ENCODE measurements around the gene ZNF625.

The ZNF625 gene

GRCh38 chr19:12156223-12157058 lies at the start of gene ZNF625:
Gene ZNF625 (minus strand): TSS chr19:12156734. CDS start chr19:12156558, 176 bp downstream.
- Histone ChIP-seq H3K36me3 (ENCODE audit: control insufficient read depth, insufficient read depth, low read length) (peaks cover 3% of the 10 kb centered on the region), H3K27me3 (ENCODE audit: control insufficient read depth, insufficient read depth, low read length) (no peaks in the 10 kb centered on the region), H3K4me3 (ENCODE audit: low read depth, low read length) (peak within 1 kb of the TSS; percentile 87), H3K9ac (ENCODE audit: low read depth, low read length) (peak within 1 kb of the TSS; percentile 94), H3K9me3 (ENCODE audit: control insufficient read depth, insufficient read depth, low read length) (no peaks in the 10 kb centered on the region), H3K4me1 (ENCODE audit: control insufficient read depth, insufficient read depth, low read length) (no peaks in the 10 kb centered on the region)

GRCh38 chr19:12205296-12205695 lies 48.8 kb upstream of the ZNF625 start:
- Histone ChIP-seq H3K4me3 (ENCODE audit: low read depth, low read length) (no peak overlapping the region), H3K27me3 (ENCODE audit: control insufficient read depth, insufficient read depth, low read length) (no peaks in the 10 kb centered on the region), H3K9ac (ENCODE audit: low read depth, low read length) (no peak overlapping the region), H3K4me1 (ENCODE audit: control insufficient read depth, insufficient read depth, low read length) (no peaks in the 10 kb centered on the region), H3K9me3 (ENCODE audit: control insufficient read depth, insufficient read depth, low read length) (peaks cover 11% of the 10 kb centered on the region), H3K36me3 (ENCODE audit: control insufficient read depth, insufficient read depth, low read length) (no peaks in the 10 kb centered on the region)

GRCh38 chr19:12202250-12202649 lies 45.7 kb upstream of the ZNF625 start:
- H3K4me1 ChIP-seq (ENCODE audit: control insufficient read depth, insufficient read depth, low read length): no peaks in the 10 kb centered on the region
- no peaks in the 10 kb centered on the region for H3K36me3 ChIP-seq (ENCODE audit: control insufficient read depth, insufficient read depth, low read length)
- no peak overlapping the region for H3K9ac ChIP-seq (ENCODE audit: low read depth, low read length)
- H3K9me3 ChIP-seq (ENCODE audit: control insufficient read depth, insufficient read depth, low read length): peaks cover 23% of the 10 kb centered on the region
- H3K4me3 ChIP-seq (ENCODE audit: low read depth, low read length): no peak overlapping the region
- H3K27me3 ChIP-seq (ENCODE audit: control insufficient read depth, insufficient read depth, low read length): no peaks in the 10 kb centered on the region

GRCh38 chr19:12199757-12200419 lies 43.4 kb upstream of the ZNF625 start:
- no peaks in the 10 kb centered on the region for H3K36me3 ChIP-seq (ENCODE audit: control insufficient read depth, insufficient read depth, low read length)
- H3K27me3 ChIP-seq (ENCODE audit: control insufficient read depth, insufficient read depth, low read length): no peaks in the 10 kb centered on the region
- H3K4me3 ChIP-seq (ENCODE audit: low read depth, low read length): no peak overlapping the region
- H3K4me1 ChIP-seq (ENCODE audit: control insufficient read depth, insufficient read depth, low read length): no peaks in the 10 kb centered on the region
- no peak overlapping the region for H3K9ac ChIP-seq (ENCODE audit: low read depth, low read length)
- peaks cover 21% of the 10 kb centered on the region for H3K9me3 ChIP-seq (ENCODE audit: control insufficient read depth, insufficient read depth, low read length)

GRCh38 chr19:12198136-12198535 lies 41.6 kb upstream of the ZNF625 start:
- Histone ChIP-seq H3K36me3 (ENCODE audit: control insufficient read depth, insufficient read depth, low read length) (no peaks in the 10 kb centered on the region), H3K9ac (ENCODE audit: low read depth, low read length) (no peak overlapping the region), H3K9me3 (ENCODE audit: control insufficient read depth, insufficient read depth, low read length) (peaks cover 18% of the 10 kb centered on the region), H3K27me3 (ENCODE audit: control insufficient read depth, insufficient read depth, low read length) (no peaks in the 10 kb centered on the region), H3K4me1 (ENCODE audit: control insufficient read depth, insufficient read depth, low read length) (no peaks in the 10 kb centered on the region), H3K4me3 (ENCODE audit: low read depth, low read length) (no peak overlapping the region)

GRCh38 chr19:12194827-12195731 lies 38.5 kb upstream of the ZNF625 start:
- Histone ChIP-seq H3K4me1 (ENCODE audit: control insufficient read depth, insufficient read depth, low read length) (no peaks in the 10 kb centered on the region), H3K9me3 (ENCODE audit: control insufficient read depth, insufficient read depth, low read length) (peaks cover 19% of the 10 kb centered on the region), H3K36me3 (ENCODE audit: control insufficient read depth, insufficient read depth, low read length) (no peaks in the 10 kb centered on the region), H3K27me3 (ENCODE audit: control insufficient read depth, insufficient read depth, low read length) (no peaks in the 10 kb centered on the region), H3K9ac (ENCODE audit: low read depth, low read length) (no peak overlapping the region), H3K4me3 (ENCODE audit: low read depth, low read length) (no peak overlapping the region)

- Histone ChIP-seq H3K9me3 (ENCODE audit: control insufficient read depth, insufficient read depth, low read length) (peaks cover 46% of the 10 kb centered on the region), H3K9ac (ENCODE audit: low read depth, low read length) (no peak overlapping the region), H3K4me1 (ENCODE audit: control insufficient read depth, insufficient read depth, low read length) (no peaks in the 10 kb centered on the region), H3K36me3 (ENCODE audit: control insufficient read depth, insufficient read depth, low read length) (peaks cover 24% of the 10 kb centered on the region), H3K4me3 (ENCODE audit: low read depth, low read length) (no peak overlapping the region), H3K27me3 (ENCODE audit: control insufficient read depth, insufficient read depth, low read length) (no peaks in the 10 kb centered on the region)
Observed at GRCh38 chr19:12187625-12188024, 31.1 kb upstream of the ZNF625 start.

- H3K36me3 ChIP-seq (ENCODE audit: control insufficient read depth, insufficient read depth, low read length): no peaks in the 10 kb centered on the region
- no peaks in the 10 kb centered on the region for H3K27me3 ChIP-seq (ENCODE audit: control insufficient read depth, insufficient read depth, low read length)
- H3K9ac ChIP-seq (ENCODE audit: low read depth, low read length): no peak overlapping the region
- peaks cover 7% of the 10 kb centered on the region for H3K9me3 ChIP-seq (ENCODE audit: control insufficient read depth, insufficient read depth, low read length)
- no peaks in the 10 kb centered on the region for H3K4me1 ChIP-seq (ENCODE audit: control insufficient read depth, insufficient read depth, low read length)
- no peak overlapping the region for H3K4me3 ChIP-seq (ENCODE audit: low read depth, low read length)
Observed at GRCh38 chr19:12180377-12180776, 23.8 kb upstream of the ZNF625 start.

- H3K4me3 ChIP-seq (ENCODE audit: low read depth, low read length): no peak overlapping the region
- no peaks in the 10 kb centered on the region for H3K27me3 ChIP-seq (ENCODE audit: control insufficient read depth, insufficient read depth, low read length)
- peaks cover 2% of the 10 kb centered on the region for H3K4me1 ChIP-seq (ENCODE audit: control insufficient read depth, insufficient read depth, low read length)
- no peaks in the 10 kb centered on the region for H3K36me3 ChIP-seq (ENCODE audit: control insufficient read depth, insufficient read depth, low read length)
- no peaks in the 10 kb centered on the region for H3K9me3 ChIP-seq (ENCODE audit: control insufficient read depth, insufficient read depth, low read length)
- H3K9ac ChIP-seq (ENCODE audit: low read depth, low read length): no peak overlapping the region
Observed at GRCh38 chr19:12166626-12167025, 10.1 kb upstream of the ZNF625 start.

GRCh38 chr19:12163826-12164225 lies 7.3 kb upstream of the ZNF625 start:
- no peaks in the 10 kb centered on the region for H3K27me3 ChIP-seq (ENCODE audit: control insufficient read depth, insufficient read depth, low read length)

More at GRCh38 chr19:12163826-12164225, 7.3 kb upstream of the ZNF625 start:
- no peaks in the 10 kb centered on the region for H3K9me3 ChIP-seq (ENCODE audit: control insufficient read depth, insufficient read depth, low read length)
- H3K4me3 ChIP-seq (ENCODE audit: low read depth, low read length): peak overlapping the region; percentile 88
- H3K9ac ChIP-seq (ENCODE audit: low read depth, low read length): peak overlapping the region; percentile 84
- H3K4me1 ChIP-seq (ENCODE audit: control insufficient read depth, insufficient read depth, low read length): peaks cover 2% of the 10 kb centered on the region
- no peaks in the 10 kb centered on the region for H3K36me3 ChIP-seq (ENCODE audit: control insufficient read depth, insufficient read depth, low read length)

Measured in iPS-15b (cell line).